GM23248 (cell line): ENCODE data around the gene SDCCAG8.

Experiments
- EZH2 ChIP-seq: fragments of 200-600 bp; sonication (generic); IDR thresholded peaks from 2 replicates; pipeline ENCODE4 v1.6.1; 2018; ENCODE audit warnings: antibody characterized with exemption, mild to moderate bottlenecking; ENCODE audit not compliant: insufficient read depth, poor library complexity, severe bottlenecking
- EZH2phosphoT487 ChIP-seq: fragments of 200-600 bp; sonication (generic); IDR thresholded peaks from 2 replicates; pipeline ENCODE4 v1.6.1; 2018; ENCODE audit warnings: antibody characterized with exemption, moderate library complexity, mild to moderate bottlenecking, low read depth; ENCODE audit not compliant: insufficient read depth

DNA sequence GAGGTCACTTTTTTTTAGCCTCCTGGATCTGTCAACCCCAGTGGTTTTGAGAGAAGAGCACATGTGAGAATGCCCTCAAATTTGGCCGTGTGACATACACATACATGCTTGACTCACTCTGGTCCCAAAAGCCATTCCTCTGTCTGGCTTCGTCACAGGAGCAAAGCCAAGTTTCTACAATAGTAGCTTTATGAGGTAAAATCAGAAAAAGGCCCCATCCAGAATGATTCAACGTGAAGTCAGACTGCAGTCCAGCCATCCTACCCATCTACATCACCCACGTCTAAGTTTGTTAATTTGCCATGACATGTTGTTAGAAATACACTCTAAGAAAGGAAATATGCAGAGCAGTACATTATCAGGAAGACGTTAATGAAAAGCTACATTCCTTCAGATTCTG lies 245.2 kb downstream of the SDCCAG8 start:
- TF ChIP-seq EZH2phosphoT487 (no peak), EZH2 (no peak)
